HFFc6 (cell line): ENCODE results near the gene MYO1D. TPM values are rescaled to one million over a fixed set of nuclear protein-coding genes. Genes with fewer than 3 reads are reported as not detected.

Experiments used
- DNase-seq: peaks from one replicate; pipeline ENCODE4 v3.0.0-alpha.2; 2018
- H3K27ac Mint-ChIP-seq: 2 replicates; pipeline ENCODE4 v1.8.0; 2020; ENCODE audit warnings: mild to moderate bottlenecking, mixed read lengths
- H3K27me3 Mint-ChIP-seq: 2 replicates; pipeline ENCODE4 v1.8.0; 2021; ENCODE audit warnings: mild to moderate bottlenecking, moderate library complexity, mixed read lengths; ENCODE audit not compliant: insufficient read depth
- H3K36me3 Mint-ChIP-seq: 2 replicates; pipeline ENCODE4 v1.8.0; 2021; ENCODE audit warnings: low read depth, mixed read lengths
- H3K4me1 Mint-ChIP-seq: 2 replicates; pipeline ENCODE4 v1.8.0; 2020; ENCODE audit warnings: low read depth, mixed read lengths
- H3K4me3 Mint-ChIP-seq: 2 replicates; pipeline ENCODE4 v1.8.0; 2020; ENCODE audit warnings: mild to moderate bottlenecking, moderate library complexity, mixed read lengths
- H3K9me3 Mint-ChIP-seq: 2 replicates; pipeline ENCODE4 v1.8.0; 2020; ENCODE audit warnings: mild to moderate bottlenecking, mixed read lengths
- total RNA-seq, 6 experiments: library from RNA; stranded (reverse); fragmentation: NEBNext Ultra II Directional; extraction: Animal tissue kit (Norgen Biotek cat#: 25700); gene quantifications; 2 replicates in 1 of 6; 3 replicates in 5 of 6; pipeline ENCODE4 v1.2.3, GENCODE V29; 2021
- TF ChIP-seq, protein P1 (sequence below): fragments of 200-600 bp; sonication (generic); IDR thresholded peaks from 2 replicates; pipeline ENCODE4 v1.5.0; 2021; ENCODE audit warnings: antibody characterized with exemption, mild to moderate bottlenecking

The MYO1D gene
- total RNA-seq, 6 experiments from 2014 or later: 3.8 to 28.8 (median 4.8) TPM

- TF ChIP-seq, protein P1, sequence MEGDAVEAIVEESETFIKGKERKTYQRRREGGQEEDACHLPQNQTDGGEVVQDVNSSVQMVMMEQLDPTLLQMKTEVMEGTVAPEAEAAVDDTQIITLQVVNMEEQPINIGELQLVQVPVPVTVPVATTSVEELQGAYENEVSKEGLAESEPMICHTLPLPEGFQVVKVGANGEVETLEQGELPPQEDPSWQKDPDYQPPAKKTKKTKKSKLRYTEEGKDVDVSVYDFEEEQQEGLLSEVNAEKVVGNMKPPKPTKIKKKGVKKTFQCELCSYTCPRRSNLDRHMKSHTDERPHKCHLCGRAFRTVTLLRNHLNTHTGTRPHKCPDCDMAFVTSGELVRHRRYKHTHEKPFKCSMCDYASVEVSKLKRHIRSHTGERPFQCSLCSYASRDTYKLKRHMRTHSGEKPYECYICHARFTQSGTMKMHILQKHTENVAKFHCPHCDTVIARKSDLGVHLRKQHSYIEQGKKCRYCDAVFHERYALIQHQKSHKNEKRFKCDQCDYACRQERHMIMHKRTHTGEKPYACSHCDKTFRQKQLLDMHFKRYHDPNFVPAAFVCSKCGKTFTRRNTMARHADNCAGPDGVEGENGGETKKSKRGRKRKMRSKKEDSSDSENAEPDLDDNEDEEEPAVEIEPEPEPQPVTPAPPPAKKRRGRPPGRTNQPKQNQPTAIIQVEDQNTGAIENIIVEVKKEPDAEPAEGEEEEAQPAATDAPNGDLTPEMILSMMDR: peak; percentile 94
- peaks cover 2% of the 10 kb centered on the region for H3K27me3 Mint-ChIP-seq
- no peak overlapping the region for H3K4me3 Mint-ChIP-seq
- no peaks in the 10 kb centered on the region for H3K9me3 Mint-ChIP-seq
- no peaks in the 10 kb centered on the region for H3K36me3 Mint-ChIP-seq
- H3K27ac Mint-ChIP-seq: no peak overlapping the region
- peaks cover 16% of the 10 kb centered on the region; the same call in 1 of the 2 replicates for H3K4me1 Mint-ChIP-seq
- DNase-seq: peak; percentile 68
Measured at GRCh38 chr17:32659419-32659842, 217.5 kb downstream of the MYO1D start.

DNA sequence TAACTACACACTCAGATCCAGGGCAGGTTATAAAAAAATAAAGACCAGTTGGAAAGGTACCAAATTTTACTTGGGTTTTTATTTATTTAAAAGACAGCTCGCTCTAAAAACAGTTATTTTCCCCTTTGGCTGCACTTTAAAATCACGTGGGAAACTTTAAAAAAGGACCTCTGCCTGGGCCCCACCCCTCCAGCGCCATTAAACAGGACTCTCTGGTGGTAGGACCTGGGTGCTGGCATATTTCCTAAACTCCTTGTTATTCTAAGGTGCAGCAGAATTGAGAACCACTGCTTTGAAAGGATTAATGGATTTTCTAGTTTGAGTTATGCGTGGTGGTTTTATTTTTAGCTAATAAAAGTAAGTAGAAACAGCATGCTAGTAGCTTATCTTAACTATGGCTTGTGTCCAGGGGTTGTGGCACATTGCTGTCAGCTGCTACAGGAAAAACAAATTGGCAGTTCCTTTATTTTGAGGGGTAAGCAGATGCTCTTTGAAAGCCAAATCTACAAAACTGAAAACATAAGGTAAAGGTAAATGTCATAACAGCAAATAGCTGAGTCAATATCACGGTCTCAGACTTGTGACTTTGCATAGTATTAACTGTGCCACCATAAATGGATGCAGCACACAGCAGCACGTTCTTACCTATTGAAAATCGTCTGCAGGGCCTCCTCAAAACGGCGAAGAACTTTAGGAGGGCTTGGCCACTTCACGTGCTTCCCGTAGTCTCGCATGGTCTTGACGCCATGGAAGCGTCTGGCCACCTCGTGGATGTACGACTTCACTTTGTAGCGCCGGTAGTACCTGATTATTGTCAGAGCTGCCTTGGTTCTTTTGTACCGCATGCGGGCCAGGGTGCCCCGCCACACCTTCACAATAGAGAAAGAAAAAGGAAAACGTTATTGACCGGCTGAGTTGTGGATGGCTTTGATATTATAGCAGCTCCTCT, 218.2 kb downstream of the MYO1D start:
- H3K27ac Mint-ChIP-seq: no peak overlapping the region
- no peak overlapping the region for H3K4me3 Mint-ChIP-seq
- no peaks in the 10 kb centered on the region for H3K9me3 Mint-ChIP-seq
- no peak for DNase-seq
- TF ChIP-seq, protein P1: no peak
- H3K36me3 Mint-ChIP-seq: no peaks in the 10 kb centered on the region
- no peaks in the 10 kb centered on the region; the same call in none of the 2 replicates for H3K27me3 Mint-ChIP-seq
- peaks cover 16% of the 10 kb centered on the region; the same call in 1 of the 2 replicates for H3K4me1 Mint-ChIP-seq

GRCh38 chr17:32656886-32657285, 220.0 kb downstream of the MYO1D start:
- Mint-ChIP-seq H3K27ac (no peak overlapping the region), H3K27me3 (no peaks in the 10 kb centered on the region; the same call in 1 of the 2 replicates), H3K9me3 (no peaks in the 10 kb centered on the region), H3K4me1 (peaks cover 16% of the 10 kb centered on the region; the same call in 1 of the 2 replicates), H3K4me3 (no peak overlapping the region), H3K36me3 (no peaks in the 10 kb centered on the region; the same call in 1 of the 2 replicates)
- TF ChIP-seq, protein P1: no peak
- no peak for DNase-seq

- H3K27ac Mint-ChIP-seq: no peak overlapping the region
- TF ChIP-seq, protein P1: no peak
- no peaks in the 10 kb centered on the region; the same call in 1 of the 2 replicates for H3K27me3 Mint-ChIP-seq
- peaks cover 13% of the 10 kb centered on the region for H3K9me3 Mint-ChIP-seq
- H3K4me3 Mint-ChIP-seq: no peak overlapping the region
- no peak for DNase-seq
- H3K4me1 Mint-ChIP-seq: peaks cover 4% of the 10 kb centered on the region; the same call in 1 of the 2 replicates
- peaks cover 19% of the 10 kb centered on the region for H3K36me3 Mint-ChIP-seq
Measured at GRCh38 chr17:32654324-32654723, 222.6 kb downstream of the MYO1D start.

- Mint-ChIP-seq H3K4me1 (no peaks in the 10 kb centered on the region), H3K27me3 (peaks cover 2% of the 10 kb centered on the region; the same call in 1 of the 2 replicates), H3K4me3 (no peak overlapping the region), H3K36me3 (peaks cover 19% of the 10 kb centered on the region), H3K27ac (no peak overlapping the region), H3K9me3 (peaks cover 13% of the 10 kb centered on the region)
- no peak for DNase-seq
- TF ChIP-seq, protein P1: no peak
Measured at GRCh38 chr17:32651084-32651483, 225.8 kb downstream of the MYO1D start.
